Measurements from ENCODE around the gene FAM117A. TPM values are rescaled to one million over a fixed set of nuclear protein-coding genes. Genes with fewer than 3 reads are reported as not detected.

Gene FAM117A
- total and polyA plus RNA-seq, 2 of the 4 experiments (the other 2 are of a cell fraction), result 0.72 to 3.4 TPM

DNA sequence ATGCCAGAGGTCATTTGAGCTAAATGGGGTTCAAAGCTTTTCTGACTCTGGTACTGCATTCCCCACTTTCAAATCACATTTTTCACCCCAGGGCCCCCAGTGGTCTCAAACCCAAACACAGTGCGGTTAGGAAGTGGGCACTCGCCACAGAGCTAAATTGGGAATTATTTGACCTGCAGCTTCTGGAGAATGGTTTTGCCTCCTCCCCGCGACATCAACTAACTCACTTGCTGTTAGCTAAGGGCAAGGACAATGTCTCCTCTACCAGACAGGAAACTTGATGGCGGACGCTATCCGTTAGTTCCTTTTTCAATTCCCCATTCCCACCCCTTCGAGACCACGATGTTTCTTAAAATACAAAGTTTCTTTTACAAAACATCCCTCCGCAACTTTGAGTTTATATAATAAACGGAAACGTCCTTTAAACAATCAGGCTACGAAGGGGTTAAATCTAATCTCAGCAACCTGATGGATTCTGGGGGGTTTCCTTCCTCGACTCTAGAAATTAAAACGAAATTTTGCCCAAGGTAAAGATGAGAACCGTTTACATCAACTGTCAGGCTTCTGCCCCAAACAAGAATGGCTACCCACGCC is 24.1 kb upstream of the FAM117A start:
- peaks cover 22% of the 10 kb centered on the region for H3K9me1 ChIP-seq (ENCODE audit: insufficient read depth, low read length)
- dilution Hi-C loops (cut with HindIII; ENCODE audit: low sequenced_read_pairs, unreplicated experiment), result no loop called here
- ChIA-PET CTCF (interaction anchor here (0.6 kb wide), 1 partner anchor 80 kb away, joined by 3 read pairs; the partner anchor contains the start of gene SLC35B1), POLR2A (ENCODE audit: unreplicated experiment) (interaction anchor here (0.6 to 1.2 kb wide), 2 partner anchors 10 to 11 kb away, joined by 3 to 4 read pairs; no protein-coding TSS in a partner anchor)
- peak overlapping the region; percentile 77; the same call in 2 of the 3 replicates for H2BK15ac ChIP-seq (ENCODE audit: low read depth, low read length)
- H3K4me3 ChIP-seq (ENCODE audit: insufficient read depth, low read depth, low read length), result peak overlapping the region; percentile 74
- peak overlapping the region; percentile 90 for H3K9ac ChIP-seq (ENCODE audit: low read depth, low read length)
- peak overlapping the region; percentile 82 for H3K56ac ChIP-seq (ENCODE audit: extremely low read depth, insufficient read depth, low read length)
- H4K91ac ChIP-seq (ENCODE audit: insufficient read depth, low read depth, low read length), result peak overlapping the region; percentile 88
- H3K27me3 ChIP-seq (ENCODE audit: control insufficient read depth, insufficient read depth, low read length), result no peaks in the 10 kb centered on the region
- H2BK5ac ChIP-seq (ENCODE audit: low read depth, low read length, poor library complexity, severe bottlenecking), result peak overlapping the region; percentile 84
- no peaks in the 10 kb centered on the region for H3K9me3 ChIP-seq (ENCODE audit: control insufficient read depth, insufficient read depth, low read length)
- H3K36me3 ChIP-seq (ENCODE audit: control insufficient read depth, insufficient read depth, low read length), result peaks cover 9% of the 10 kb centered on the region
- H2BK120ac ChIP-seq (ENCODE audit: low read depth, low read length), result peak overlapping the region; percentile 72
- peak overlapping the region; percentile 98 for H3K23ac ChIP-seq (ENCODE audit: low read depth, low read length)
- peak overlapping the region; percentile 96 for H2AK5ac ChIP-seq (ENCODE audit: low read depth, low read length)
- DNase-seq (no peak), ATAC-seq (ENCODE audit: low read depth) (no peak)
- peak overlapping the region; percentile 98 for H2AFZ ChIP-seq (replicated peaks; ENCODE audit: low read length, poor library complexity)
- peak overlapping the region; percentile 100 for H3K14ac ChIP-seq (replicated peaks; ENCODE audit: low read depth, low read length)
- intact Hi-C loops (cut with micrococcal nuclease), result loop anchor here (2.0 kb wide), 2 partner anchors 63 to 79 kb away; no protein-coding TSS in a partner anchor
- H2AK9ac ChIP-seq (replicated peaks; ENCODE audit: low read depth, low read length, poor library complexity), result peak overlapping the region; percentile 99
- peak overlapping the region; percentile 98 for H4K5ac ChIP-seq (ENCODE audit: low read depth, low read length)
- H3K4ac ChIP-seq (ENCODE audit: low read depth, low read length), result peak overlapping the region; percentile 97
- H3K79me1 ChIP-seq (ENCODE audit: low read depth in 1 of 2, low read length in 2 of 2), result peaks cover 23 to 48% of the 10 kb centered on the region in 2 experiments
- H3K4me1 ChIP-seq (ENCODE audit: control insufficient read depth, insufficient read depth, low read length), result peaks cover 7% of the 10 kb centered on the region
- no peak overlapping the region for H2BK20ac ChIP-seq (ENCODE audit: low read depth, low read length)
- BruUV-seq (replicated peaks), result no TSS peak
- in situ Hi-C loops (cut with MboI; ENCODE audit: low sequenced_read_pairs), result loop anchor here (10.0 kb wide), 1 partner anchor 223 kb away; no protein-coding TSS in a partner anchor
- peak overlapping the region; percentile 87 for H3K27ac ChIP-seq (ENCODE audit: insufficient read depth, low read length)
- WGBS, 2 experiments (ENCODE audit: extremely low coverage in 2 of 2, insufficient read length in 1 of 2), result 0% methylated on average over 4 of the region's 17 CpGs; no CpG with 5 or more reads in 1 of the 2 experiments
- H4K20me1 ChIP-seq (ENCODE audit: insufficient read depth, low read length), result peaks cover 39% of the 10 kb centered on the region
- H3K4me2 ChIP-seq (ENCODE audit: low read depth, low read length), result peak overlapping the region; percentile 95
- peak overlapping the region; percentile 94 to 100 for H4K8ac ChIP-seq (ENCODE audit: low read depth in 2 of 2, low read length in 2 of 2)
- peak overlapping the region; percentile 37 for H3K18ac ChIP-seq (ENCODE audit: low read depth, low read length)
- TF ChIP-seq POLR2A (IDR thresholded peaks at IDR 0.05; ENCODE audit: low read depth, low read length) (no peak), NFE2L2 (IDR thresholded peaks at IDR 0.05; ENCODE audit: low read depth, low read length) (no peak), CHD1 (IDR thresholded peaks at IDR 0.05; ENCODE audit: low read depth, low read length) (no peak), RAD21 (IDR thresholded peaks at IDR 0.05; ENCODE audit: low read length) (no peak), CEBPB (IDR thresholded peaks at IDR 0.05; ENCODE audit: low read depth, low read length) (no peak), SMC3 (IDR thresholded peaks at IDR 0.05; ENCODE audit: low read depth, low read length) (no peak), MXI1 (IDR thresholded peaks at IDR 0.05; ENCODE audit: borderline replicate concordance, low read depth, low read length) (no peak), RCOR1 (IDR thresholded peaks at IDR 0.05; ENCODE audit: insufficient replicate concordance, low read length) (no peak), MAFK (IDR thresholded peaks at IDR 0.05; ENCODE audit: low read depth, low read length) (no peak), ELK1 (IDR thresholded peaks at IDR 0.05; ENCODE audit: borderline replicate concordance, low read depth, low read length) (no peak), BHLHE40 (IDR thresholded peaks at IDR 0.05; ENCODE audit: low read depth, low read length) (no peak), MAZ (IDR thresholded peaks at IDR 0.05; ENCODE audit: borderline replicate concordance, low read depth, low read length) (no peak), RFX5 (IDR thresholded peaks at IDR 0.05; ENCODE audit: low read depth, low read length) (no peak)
- TF ChIP-seq, protein P1, sequence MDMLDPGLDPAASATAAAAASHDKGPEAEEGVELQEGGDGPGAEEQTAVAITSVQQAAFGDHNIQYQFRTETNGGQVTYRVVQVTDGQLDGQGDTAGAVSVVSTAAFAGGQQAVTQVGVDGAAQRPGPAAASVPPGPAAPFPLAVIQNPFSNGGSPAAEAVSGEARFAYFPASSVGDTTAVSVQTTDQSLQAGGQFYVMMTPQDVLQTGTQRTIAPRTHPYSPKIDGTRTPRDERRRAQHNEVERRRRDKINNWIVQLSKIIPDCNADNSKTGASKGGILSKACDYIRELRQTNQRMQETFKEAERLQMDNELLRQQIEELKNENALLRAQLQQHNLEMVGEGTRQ (IDR thresholded peaks at IDR 0.05; ENCODE audit: low read depth, low read length), result no peak
- TF ChIP-seq, protein P2, sequence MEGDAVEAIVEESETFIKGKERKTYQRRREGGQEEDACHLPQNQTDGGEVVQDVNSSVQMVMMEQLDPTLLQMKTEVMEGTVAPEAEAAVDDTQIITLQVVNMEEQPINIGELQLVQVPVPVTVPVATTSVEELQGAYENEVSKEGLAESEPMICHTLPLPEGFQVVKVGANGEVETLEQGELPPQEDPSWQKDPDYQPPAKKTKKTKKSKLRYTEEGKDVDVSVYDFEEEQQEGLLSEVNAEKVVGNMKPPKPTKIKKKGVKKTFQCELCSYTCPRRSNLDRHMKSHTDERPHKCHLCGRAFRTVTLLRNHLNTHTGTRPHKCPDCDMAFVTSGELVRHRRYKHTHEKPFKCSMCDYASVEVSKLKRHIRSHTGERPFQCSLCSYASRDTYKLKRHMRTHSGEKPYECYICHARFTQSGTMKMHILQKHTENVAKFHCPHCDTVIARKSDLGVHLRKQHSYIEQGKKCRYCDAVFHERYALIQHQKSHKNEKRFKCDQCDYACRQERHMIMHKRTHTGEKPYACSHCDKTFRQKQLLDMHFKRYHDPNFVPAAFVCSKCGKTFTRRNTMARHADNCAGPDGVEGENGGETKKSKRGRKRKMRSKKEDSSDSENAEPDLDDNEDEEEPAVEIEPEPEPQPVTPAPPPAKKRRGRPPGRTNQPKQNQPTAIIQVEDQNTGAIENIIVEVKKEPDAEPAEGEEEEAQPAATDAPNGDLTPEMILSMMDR (conservative IDR thresholded peaks at IDR 0.05; ENCODE audit: low read depth, low read length), result no peak
